DMS 273 (cell line): ENCODE data around the gene YBX3.

Source experiments
- DNase-seq: peaks from one replicate; lab custom pipeline; 2025; ENCODE audit not compliant: unreplicated experiment; lab: John Stamatoyannopoulos, UW

YBX3 gene

DNA sequence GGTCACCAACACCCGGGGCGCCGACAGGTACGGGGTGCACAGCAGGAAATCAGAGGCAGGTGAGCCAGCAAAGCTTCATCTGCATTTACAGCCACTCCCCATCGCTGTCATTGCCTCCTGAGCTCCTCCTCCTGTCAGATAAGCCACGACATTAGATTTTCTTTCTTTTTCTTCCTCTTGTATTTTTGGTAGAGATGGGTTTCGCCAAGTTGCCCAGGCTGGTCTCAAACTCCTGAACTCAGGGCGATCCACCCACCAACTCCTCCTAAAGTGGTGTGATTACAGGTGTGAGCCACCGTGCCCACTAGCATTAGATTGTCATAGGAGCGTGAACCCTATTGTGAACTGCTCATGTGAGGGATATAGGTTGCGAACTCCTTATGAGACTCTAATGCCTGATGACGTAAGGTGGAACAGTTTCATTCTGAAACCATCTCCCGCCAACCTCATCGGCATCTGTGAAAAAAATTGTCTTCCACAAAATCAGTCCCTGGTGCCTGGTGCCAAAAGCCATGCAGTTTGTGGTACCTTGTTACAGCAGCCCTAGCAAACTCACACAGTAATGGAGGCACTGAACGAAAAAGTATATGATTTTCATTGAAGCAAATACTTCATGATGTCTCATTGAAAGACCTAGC is 50.8 kb downstream of the YBX3 start:
- no peak for DNase-seq

DNA sequence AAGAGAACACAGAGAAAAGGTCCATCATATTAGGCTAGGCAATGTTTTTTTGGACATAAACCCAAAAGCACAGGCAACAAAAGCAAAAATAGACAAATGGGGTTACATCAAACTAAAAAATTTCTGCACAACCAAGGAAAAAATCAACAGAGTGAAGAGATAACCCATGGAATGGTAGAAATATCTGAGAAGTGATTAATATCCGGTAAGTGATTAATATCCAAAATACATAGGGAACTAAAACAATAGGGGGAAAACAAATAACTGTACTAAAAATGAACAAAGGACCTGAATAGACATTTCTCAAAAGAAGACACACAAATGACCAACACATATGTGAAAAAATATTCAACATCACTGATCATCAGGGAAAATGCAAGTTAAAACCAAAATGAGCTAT is 53.6 kb downstream of the YBX3 start:
- DNase-seq, result no peak

DNA sequence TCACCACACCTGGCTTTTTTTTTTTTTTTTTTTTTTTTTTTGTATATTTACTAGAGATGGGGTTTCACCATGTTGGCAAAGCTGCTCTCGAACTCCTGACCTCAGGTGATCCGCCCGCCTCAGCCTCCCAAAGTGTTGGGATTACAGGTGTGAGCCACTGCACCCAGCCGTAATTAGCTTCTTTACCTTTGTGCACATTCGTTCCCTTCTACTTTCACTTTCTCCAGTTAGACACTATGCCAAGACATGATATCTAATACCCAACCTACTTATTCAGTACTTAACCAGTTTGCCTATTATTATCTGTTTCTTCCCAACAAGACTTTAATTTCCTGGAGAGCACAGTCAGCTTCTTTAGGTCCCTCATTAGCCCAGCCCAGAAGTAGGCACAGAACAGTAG is 54.6 kb downstream of the YBX3 start:
- DNase-seq, result no peak

DNA sequence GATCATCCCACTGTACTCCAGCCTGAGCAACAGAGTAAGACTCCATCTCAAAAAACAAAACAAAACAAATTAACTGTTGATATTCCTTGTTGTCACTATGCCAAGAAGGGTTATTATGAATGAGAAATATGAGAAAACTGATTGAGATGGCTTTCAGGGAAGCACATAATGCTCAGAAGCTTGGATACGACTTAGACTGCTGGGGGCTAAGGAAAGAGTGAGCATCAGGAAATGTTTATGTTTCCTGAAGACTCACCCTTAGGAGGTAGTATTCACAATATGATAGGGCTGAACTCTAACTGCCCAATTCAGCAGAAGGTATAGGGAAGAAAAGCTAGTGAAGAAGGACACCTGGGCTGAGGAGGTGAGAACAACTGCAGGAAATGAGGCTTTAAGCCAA is 55.5 kb downstream of the YBX3 start:
- no peak for DNase-seq

DNA sequence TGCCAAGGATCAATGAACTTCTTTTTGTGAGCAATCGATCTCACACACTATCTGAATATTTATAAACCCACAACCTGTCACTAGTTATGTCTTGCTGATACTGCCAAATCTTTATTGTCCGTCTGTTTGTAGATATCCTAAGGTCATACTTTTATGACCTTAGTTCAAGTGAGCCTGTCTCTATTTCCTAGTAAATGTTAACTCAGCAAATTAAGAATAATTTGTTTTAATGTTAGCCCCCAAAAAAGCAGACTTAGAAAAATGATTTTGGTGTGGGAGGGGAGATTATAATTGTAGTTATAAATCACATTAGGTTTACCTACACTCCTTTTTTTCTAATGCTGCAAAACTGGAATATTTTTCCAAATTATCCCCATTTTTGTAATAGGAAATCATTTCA is 58.6 kb downstream of the YBX3 start:
- DNase-seq, result no peak

DNA sequence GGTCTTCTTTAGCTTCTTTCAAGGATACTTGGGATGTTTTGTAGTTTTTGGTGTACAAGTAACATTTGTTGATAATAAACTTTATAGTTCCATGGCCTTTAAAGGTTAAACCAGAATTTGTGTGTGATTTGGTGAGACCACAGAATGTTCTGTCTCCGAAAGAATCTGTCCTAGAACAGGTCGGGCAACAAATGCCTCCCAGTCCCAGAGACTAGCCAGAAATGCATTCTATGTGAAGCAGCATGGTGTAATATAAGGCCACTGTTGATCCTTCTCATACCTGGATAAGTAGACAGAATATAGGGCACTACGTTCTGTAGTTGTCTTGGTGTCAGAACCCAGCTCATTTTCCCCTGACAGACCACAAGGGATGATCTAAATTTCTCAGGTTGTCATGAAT is 59.3 kb downstream of the YBX3 start:
- DNase-seq, result no peak

DNA sequence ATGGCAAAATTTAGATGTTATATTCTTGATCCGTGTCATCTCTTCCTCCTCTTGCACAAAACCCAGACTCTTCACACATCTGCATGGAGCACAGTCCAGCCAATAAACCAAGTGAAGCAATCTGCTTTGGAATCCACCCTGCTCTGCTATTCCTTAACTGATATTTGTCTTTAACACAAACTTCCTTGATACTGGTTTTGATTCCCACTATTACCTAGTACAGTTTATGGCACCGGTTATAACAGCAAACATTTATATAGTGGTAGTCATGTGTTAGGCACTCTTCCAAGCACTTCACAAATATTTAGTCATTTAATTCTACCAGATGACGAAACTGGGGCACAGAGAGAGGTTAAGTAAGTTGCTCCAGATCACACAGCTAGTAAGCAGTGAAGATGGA is 61.8 kb downstream of the YBX3 start:
- DNase-seq, result no peak

DNA sequence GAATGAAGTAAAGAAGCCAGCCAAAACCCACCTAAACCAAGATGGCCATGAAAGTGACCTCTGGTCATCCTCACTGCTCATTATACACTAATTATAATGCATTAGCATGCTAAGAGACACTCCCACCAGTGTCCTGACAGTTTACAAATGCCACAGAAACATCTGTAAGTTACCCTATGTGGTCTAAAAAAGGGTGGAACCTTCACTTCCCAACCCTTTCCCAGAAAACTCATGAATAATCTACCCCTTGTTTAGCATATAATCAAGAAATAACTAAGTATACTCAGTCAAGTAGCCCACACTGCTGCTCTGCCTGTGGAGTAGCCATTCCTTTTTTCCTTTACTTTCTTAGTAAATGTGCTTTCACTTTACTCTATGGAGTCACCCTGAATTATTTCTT is 69.1 kb downstream of the YBX3 start:
- DNase-seq, result no peak

DNA sequence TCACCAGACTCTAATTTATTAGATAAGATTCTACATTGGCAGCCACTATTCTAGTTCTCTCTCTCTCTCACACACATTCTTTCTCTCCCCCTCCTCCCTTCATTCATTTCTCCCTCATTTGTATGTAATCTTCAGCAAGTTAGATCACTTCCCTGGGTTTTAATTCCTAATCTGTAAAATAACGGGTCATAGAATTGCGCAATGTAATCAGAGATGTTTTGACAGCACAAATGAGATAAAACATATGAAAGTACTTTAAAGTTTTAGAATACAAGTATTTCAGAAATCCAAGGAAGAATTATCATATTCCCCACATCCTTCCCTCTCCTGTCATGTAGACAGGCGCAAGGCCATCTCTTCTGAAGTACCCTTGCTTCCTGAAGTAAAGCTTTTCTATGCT is 70.9 kb downstream of the YBX3 start:
- no peak for DNase-seq
